DND-41 (cell line): ENCODE results near the gene JMJD1C.
A peak's percentile ranks its signal among the peaks of the same experiment; 100 is the strongest.

Experiments
- ATAC-seq: fragments of 200-7000 bp; cut with Tn5 transposase; 3 replicates; pipeline ENCODE4 v1.9.1; 2021; ENCODE audit warnings: low read depth; ENCODE audit not compliant: insufficient read depth
- DNase-seq: peaks from one replicate; pipeline ENCODE4 v3.0.0-alpha.2; 2020
- H2AFZ ChIP-seq: 2 replicates; pipeline ENCODE4 v1.6.0; 2012; ENCODE audit warnings: low read depth, low read length
- H3K27ac ChIP-seq: 2 replicates; pipeline ENCODE4 v1.5.1; 2012; ENCODE audit warnings: low read length, inconsistent platforms
- H3K27me3 ChIP-seq: fragments of 200-600 bp; sonication (generic); 2 replicates; pipeline ENCODE4 v1.6.0; 2012; ENCODE audit warnings: low read length, mild to moderate bottlenecking, inconsistent platforms; ENCODE audit not compliant: insufficient read depth, poor library complexity
- H3K36me3 ChIP-seq: 2 replicates; pipeline ENCODE4 v1.5.1; 2012; ENCODE audit warnings: low read length, inconsistent platforms; ENCODE audit not compliant: insufficient read depth
- H3K4me1 ChIP-seq: 2 replicates; pipeline ENCODE4 v1.5.1; 2012; ENCODE audit warnings: mild to moderate bottlenecking, low read length; ENCODE audit not compliant: insufficient read depth
- H3K4me2 ChIP-seq: 2 replicates; pipeline ENCODE4 v1.6.0; 2012; ENCODE audit warnings: mild to moderate bottlenecking, moderate library complexity, low read length, inconsistent platforms; ENCODE audit not compliant: insufficient read depth
- H3K4me3 ChIP-seq, 2 experiments: fragments of 200-600 bp in 1 of 2; shearing (Covaris generic) in 1 of 2; 2 replicates each; pipeline ENCODE4 v1.5.1; 2012 to 2016; ENCODE audit warnings: inconsistent platforms in 2 of 2, low read length in 2 of 2, mild to moderate bottlenecking in 2 of 2, low read depth in 1 of 2, moderate library complexity in 1 of 2
- H3K79me2 ChIP-seq: 2 replicates; pipeline ENCODE4 v1.6.0; 2012; ENCODE audit warnings: low read length, inconsistent platforms; ENCODE audit not compliant: insufficient read depth
- H3K9ac ChIP-seq: 2 replicates; pipeline ENCODE4 v1.6.0; 2012; ENCODE audit warnings: low read depth, mild to moderate bottlenecking, inconsistent platforms, low read length, moderate library complexity
- H3K9me3 ChIP-seq: 2 replicates; pipeline ENCODE4 v1.5.1; 2012; ENCODE audit warnings: low read length, moderate library complexity, mild to moderate bottlenecking, inconsistent platforms; ENCODE audit not compliant: insufficient read depth, severe bottlenecking
- H4K20me1 ChIP-seq: 2 replicates; pipeline ENCODE4 v1.6.0; 2012; ENCODE audit warnings: low read length; ENCODE audit not compliant: insufficient read depth
- EZH2 ChIP-seq: IDR thresholded peaks from 3 replicates; pipeline ENCODE4 v1.6.1; 2012; ENCODE audit warnings: borderline replicate concordance, low read depth, mild to moderate bottlenecking, moderate library complexity, low read length, inconsistent platforms; ENCODE audit not compliant: severe bottlenecking
- TF ChIP-seq, protein P1 (sequence below): IDR thresholded peaks from 2 replicates; pipeline ENCODE4 v1.5.1; 2012; ENCODE audit warnings: borderline replicate concordance, low read length, moderate library complexity, mild to moderate bottlenecking; ENCODE audit not compliant: poor library complexity, severe bottlenecking; ENCODE audit errors: extremely low read depth

The JMJD1C gene

DNA sequence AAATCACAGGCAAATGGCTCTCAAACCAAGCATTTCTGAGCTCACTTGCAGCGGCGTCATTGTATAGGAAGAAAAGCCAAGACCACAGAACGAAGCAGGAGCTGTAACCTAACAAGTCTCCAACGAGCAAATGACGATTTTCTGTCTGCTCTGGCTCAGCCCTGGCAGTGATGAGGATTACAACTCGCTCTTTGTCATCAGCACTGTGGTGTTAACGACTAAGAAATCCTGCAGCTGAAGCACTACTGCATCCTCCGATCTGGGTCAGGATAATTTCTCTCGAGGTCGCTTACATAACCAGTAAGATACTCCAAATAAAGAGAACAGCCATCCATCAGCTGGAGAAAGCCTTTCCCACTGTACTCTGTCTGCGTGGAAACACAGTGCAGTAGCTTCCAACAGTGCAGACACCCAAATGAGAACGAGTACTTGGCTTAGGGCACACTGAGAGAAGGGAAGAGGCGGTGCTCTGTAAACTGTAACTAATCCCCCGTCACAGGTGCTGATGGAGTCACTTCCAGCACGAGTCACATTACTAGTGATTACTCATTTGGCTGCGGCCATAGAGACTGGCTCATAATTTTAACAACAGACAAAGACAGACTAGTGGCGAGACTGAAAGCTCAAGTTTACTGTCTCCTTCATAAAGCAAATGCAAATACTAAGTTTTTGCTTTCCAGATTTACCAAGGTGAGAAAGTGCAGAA lies 196.8 kb downstream of the JMJD1C start:
- peak overlapping the region; percentile 75 for H3K4me2 ChIP-seq
- ATAC-seq (peak; percentile 92), DNase-seq (peak; percentile 85)
- no peaks in the 10 kb centered on the region for H3K27me3 ChIP-seq
- H3K79me2 ChIP-seq, result peaks cover 91% of the 10 kb centered on the region
- peak overlapping the region; percentile 89 for H3K27ac ChIP-seq
- H3K36me3 ChIP-seq, result no peaks in the 10 kb centered on the region
- peak overlapping the region; percentile 61 to 83 for H3K4me3 ChIP-seq
- no peaks in the 10 kb centered on the region for H3K9me3 ChIP-seq
- peak overlapping the region; percentile 58 for H2AFZ ChIP-seq
- H4K20me1 ChIP-seq, result peaks cover 2% of the 10 kb centered on the region; the same call in 1 of the 2 replicates
- peak overlapping the region; percentile 65 for H3K9ac ChIP-seq
- H3K4me1 ChIP-seq, result peaks cover 36% of the 10 kb centered on the region
- TF ChIP-seq EZH2, result no peak
- TF ChIP-seq, protein P1, sequence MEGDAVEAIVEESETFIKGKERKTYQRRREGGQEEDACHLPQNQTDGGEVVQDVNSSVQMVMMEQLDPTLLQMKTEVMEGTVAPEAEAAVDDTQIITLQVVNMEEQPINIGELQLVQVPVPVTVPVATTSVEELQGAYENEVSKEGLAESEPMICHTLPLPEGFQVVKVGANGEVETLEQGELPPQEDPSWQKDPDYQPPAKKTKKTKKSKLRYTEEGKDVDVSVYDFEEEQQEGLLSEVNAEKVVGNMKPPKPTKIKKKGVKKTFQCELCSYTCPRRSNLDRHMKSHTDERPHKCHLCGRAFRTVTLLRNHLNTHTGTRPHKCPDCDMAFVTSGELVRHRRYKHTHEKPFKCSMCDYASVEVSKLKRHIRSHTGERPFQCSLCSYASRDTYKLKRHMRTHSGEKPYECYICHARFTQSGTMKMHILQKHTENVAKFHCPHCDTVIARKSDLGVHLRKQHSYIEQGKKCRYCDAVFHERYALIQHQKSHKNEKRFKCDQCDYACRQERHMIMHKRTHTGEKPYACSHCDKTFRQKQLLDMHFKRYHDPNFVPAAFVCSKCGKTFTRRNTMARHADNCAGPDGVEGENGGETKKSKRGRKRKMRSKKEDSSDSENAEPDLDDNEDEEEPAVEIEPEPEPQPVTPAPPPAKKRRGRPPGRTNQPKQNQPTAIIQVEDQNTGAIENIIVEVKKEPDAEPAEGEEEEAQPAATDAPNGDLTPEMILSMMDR, result peak; percentile 51

DNA sequence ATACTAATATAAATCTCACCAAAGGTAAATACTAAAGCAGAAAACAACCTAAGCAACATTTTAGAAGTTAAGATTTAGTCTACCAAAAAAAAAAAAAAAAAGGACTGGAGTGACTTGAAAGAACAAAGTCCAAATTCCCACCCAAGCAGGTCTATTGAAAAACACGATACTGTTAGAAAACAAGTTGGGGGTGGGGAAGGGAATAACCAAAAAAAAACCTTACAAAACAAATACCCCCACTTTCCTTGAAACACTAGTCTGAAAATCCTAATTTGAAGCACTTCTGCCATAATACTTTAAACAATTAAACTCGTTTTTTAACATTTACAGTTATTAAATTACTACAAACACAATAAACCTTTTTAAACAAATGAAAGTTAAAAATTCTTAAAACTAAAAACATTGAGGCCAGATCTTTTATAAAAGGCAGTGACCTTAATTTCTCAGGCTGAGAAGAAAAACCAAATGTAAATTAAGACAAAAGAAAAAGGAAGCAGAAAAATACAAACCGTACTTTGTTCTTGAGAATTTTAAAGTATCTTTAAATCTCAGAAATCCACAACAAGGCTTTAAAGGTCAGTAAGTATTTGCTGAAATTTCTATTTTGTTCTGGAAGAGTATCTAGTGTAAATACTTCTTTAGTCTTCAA lies 197.5 kb downstream of the JMJD1C start:
- Histone ChIP-seq H3K79me2 (peaks cover 91% of the 10 kb centered on the region), H3K27me3 (no peaks in the 10 kb centered on the region), H3K36me3 (no peaks in the 10 kb centered on the region), H3K4me1 (peaks cover 37% of the 10 kb centered on the region), H3K27ac (peak overlapping the region; percentile 89), H3K4me3 (peak overlapping the region; percentile 61 to 83), H3K9me3 (no peaks in the 10 kb centered on the region), H4K20me1 (peaks cover 2% of the 10 kb centered on the region; the same call in 1 of the 2 replicates), H2AFZ (peak overlapping the region; percentile 58; the same call in 1 of the 2 replicates), H3K9ac (peak overlapping the region; percentile 65), H3K4me2 (peak overlapping the region; percentile 75)
- ATAC-seq (no peak), DNase-seq (no peak)
- no peak for TF ChIP-seq EZH2
- TF ChIP-seq, protein P1, result no peak

DNA sequence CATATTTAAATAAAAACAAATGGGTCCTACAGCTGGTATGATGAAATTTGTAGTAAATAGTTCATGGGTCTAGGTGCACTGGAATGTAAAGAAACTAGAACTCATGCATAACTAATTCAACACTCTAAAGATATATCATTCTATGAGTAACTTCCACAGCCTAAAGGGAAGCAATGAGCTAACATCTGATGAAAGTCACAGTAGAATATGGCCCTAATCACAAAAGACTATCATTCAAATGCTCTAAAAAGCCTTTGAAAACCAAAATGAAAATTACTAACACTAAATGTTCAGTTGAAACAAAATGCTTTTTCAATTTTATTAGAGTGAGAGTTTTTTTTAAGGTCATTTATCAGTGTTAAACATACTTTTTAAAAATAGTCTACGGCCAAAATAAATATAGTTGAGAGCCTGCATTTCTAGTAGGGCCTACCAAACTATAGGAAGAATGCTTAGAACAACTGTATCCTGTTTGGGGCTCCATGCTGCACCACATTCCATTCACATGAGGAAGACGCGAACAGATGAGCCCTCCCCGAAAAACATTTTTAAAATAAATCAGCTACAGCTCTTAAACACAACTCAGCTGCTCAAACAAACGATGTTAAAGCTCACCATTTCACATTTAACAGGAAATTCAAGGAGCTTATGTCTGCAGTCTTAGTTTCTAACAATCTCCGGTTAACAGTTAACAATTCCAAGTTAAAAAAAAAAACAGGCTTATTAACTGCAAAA lies 198.2 kb downstream of the JMJD1C start:
- H3K4me3 ChIP-seq, result peak overlapping the region; percentile 61 to 83
- H3K9me3 ChIP-seq, result no peaks in the 10 kb centered on the region
- H2AFZ ChIP-seq, result 0 out of 2 replicates have a peak overlapping the region, but pooled peaks have one; percentile 2
- DNase-seq (peak; percentile 36), ATAC-seq (0 out of 3 replicates have a peak, but pooled peaks have one; percentile 20)
- no peaks in the 10 kb centered on the region for H3K36me3 ChIP-seq
- peaks cover 40% of the 10 kb centered on the region for H3K4me1 ChIP-seq
- peak overlapping the region; percentile 89 for H3K27ac ChIP-seq
- H4K20me1 ChIP-seq, result peaks cover 2% of the 10 kb centered on the region; the same call in 1 of the 2 replicates
- peak overlapping the region; percentile 65 for H3K9ac ChIP-seq
- peak overlapping the region; percentile 75 for H3K4me2 ChIP-seq
- peaks cover 91% of the 10 kb centered on the region for H3K79me2 ChIP-seq
- H3K27me3 ChIP-seq, result no peaks in the 10 kb centered on the region
- TF ChIP-seq, protein P1, result no peak
- no peak for TF ChIP-seq EZH2
